AG09319 (cell line): ENCODE measurements around the gene ST7.
"Not testable (repeated sequence)": the region's sequence is repeated elsewhere in the genome, so short reads cannot be mapped to it uniquely, and the experiment has no call there.

ENCODE experiments used
- DNase-seq: peaks from one replicate; pipeline ENCODE4 v3.0.0-alpha.2; 2010; ENCODE audit warnings: low read depth; ENCODE audit errors: extremely low read depth
- TF ChIP-seq, protein P1 (sequence below): IDR thresholded peaks from 2 replicates; pipeline ENCODE4 v1.5.1; 2011; ENCODE audit warnings: low read depth, mild to moderate bottlenecking, inconsistent platforms, low read length, moderate library complexity

The ST7 gene

DNA sequence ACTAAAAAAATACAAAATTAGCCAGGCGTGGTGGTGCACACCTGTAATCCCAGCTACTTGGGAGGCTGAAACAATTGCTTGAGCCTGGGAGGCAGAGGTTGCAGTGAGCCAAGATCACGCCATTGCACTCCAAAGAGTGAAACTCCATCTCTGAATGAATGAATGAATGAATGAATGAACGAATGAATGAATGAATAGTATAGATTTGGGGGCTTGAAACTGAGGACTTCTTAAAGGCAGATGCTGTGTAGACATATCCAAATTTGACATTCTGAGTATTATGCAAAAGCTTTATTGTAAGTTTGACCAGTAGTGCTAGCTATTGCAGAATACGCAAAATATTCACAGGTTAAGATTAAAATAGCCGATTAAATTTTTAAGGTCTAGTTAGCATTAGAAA, 30.8 kb upstream of the ST7 start:
- TF ChIP-seq, protein P1, sequence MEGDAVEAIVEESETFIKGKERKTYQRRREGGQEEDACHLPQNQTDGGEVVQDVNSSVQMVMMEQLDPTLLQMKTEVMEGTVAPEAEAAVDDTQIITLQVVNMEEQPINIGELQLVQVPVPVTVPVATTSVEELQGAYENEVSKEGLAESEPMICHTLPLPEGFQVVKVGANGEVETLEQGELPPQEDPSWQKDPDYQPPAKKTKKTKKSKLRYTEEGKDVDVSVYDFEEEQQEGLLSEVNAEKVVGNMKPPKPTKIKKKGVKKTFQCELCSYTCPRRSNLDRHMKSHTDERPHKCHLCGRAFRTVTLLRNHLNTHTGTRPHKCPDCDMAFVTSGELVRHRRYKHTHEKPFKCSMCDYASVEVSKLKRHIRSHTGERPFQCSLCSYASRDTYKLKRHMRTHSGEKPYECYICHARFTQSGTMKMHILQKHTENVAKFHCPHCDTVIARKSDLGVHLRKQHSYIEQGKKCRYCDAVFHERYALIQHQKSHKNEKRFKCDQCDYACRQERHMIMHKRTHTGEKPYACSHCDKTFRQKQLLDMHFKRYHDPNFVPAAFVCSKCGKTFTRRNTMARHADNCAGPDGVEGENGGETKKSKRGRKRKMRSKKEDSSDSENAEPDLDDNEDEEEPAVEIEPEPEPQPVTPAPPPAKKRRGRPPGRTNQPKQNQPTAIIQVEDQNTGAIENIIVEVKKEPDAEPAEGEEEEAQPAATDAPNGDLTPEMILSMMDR = no peak
- no peak for DNase-seq

DNA sequence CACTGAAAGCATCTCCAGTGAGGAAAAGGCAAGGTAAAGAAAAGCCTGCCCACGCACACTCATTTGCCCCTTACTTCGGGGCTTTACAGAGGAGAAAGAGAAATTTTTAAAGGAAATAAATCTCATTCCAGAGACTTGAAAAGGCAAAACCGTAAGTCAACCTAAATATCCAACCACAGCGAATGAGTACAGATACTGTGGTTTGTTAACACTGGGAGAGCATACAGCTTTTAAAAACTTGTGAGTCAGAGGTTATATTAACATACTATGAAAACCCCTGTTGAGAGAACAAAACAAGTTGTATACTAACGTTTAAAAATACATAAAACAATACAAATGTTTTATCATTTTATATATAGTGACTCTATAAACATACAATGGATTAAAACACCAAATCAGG, 28.6 kb upstream of the ST7 start:
- DNase-seq = no peak

DNA sequence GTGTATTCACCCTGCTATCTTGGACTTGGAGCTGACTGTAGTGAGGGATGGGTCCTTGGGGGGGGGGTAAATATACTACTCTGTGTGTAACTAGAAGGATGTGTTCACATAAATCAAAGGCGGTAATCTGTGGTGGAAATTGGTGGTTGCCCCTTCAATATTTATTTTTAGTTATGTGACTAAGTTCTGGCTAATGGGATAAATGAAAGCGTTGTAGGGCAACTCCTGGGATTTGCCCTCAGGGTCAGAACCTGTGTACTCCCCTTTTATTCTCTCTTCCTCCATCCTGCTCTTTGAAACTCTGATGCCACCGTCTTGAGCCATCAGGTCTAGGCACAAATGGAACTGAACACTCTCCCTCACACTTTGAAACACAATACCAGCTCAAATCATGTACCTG, 24.3 kb upstream of the ST7 start:
- TF ChIP-seq, protein P1 = no peak
- DNase-seq = no peak

More for the DNA sequence above, 28.6 kb upstream of the ST7 start:
- TF ChIP-seq, protein P1 = no peak

DNA sequence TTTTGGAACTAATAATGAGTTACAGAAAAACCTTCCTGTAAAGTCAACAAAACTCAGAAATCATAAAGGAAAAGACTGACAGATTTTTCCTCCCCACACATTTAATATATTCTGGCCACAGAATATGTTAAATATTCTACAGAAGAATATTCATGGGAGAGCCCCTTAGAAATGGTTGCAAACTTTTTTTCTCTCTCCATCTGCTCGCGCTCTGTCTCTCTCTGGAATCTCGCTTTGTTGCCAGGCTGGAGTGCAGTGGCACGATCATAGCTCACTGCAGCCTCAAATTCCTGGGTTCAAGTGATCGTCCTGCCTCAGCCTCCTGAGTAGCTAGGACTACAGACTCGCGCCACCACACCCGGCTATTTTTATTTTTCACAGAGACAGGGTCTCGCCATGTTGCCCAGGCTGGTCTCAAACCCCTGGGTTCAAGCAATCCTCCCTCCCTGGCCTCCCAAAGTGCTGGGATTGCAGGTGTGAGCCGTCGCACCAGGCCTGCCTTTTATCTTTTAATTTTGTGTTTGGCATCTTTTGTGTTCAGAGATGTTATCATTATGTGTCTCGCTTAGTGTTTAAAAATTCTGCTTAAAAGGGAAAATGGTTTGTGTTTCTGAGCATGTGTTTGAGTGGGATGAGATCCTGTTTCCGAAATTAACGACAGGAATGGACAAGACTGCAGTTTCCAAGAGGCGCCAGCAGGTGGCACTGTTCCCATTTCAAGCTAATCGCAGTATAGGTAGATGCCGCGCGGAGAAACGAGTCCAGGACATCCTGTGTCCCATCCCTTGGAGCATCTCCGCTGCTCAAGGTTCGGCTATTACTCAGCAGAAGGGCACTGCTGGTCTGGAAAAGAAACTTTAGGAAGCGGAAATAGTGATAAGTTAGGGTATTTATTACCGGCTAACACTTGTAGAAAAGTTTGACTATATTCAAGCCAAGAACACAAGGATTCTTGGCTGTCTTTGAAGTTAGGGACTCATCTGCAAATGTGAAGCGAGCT, 23.1 kb upstream of the ST7 start:
- DNase-seq = peak; percentile 31
- TF ChIP-seq, protein P1 = peak; percentile 85

DNA sequence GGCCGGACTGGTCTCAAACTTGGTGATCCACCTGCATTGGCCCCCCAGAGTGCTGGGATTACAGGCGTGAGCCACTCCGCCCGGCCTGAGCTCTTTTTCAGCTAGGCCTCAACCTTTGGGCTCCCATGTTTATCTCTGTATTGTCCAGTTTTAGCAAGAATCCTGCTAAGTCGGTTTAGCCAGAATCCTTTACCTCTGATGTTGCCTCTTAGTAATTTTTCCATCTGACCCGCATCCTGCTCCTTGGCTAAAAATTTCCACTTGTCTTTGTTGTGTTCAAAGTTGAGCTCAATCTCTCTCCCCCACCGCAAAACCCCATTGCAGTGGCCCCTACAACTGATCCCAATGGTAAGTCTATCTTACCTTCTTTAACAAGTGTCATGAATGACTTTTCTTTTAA, 20.7 kb upstream of the ST7 start:
- no peak for DNase-seq

DNA sequence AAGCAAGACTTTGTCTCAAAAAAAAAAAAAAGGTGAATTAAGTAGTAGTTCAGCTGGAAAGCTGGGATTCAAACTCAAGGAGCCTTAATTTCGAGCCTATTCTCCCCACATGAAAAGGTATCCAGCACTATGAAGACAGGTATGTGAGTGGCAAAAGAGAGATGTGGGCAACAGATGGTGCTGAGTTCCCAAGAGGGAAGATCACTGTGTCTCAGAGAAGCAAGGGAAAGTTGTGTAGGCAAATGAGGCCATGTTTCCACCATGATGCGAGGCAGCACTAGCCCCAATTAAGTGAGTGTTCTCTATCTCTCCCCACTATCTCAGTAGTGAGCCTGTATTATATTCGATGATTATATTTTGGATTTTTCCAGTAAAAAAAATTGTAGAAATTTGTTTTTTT, 19.8 kb upstream of the ST7 start:
- TF ChIP-seq, protein P1 = no peak
- no peak for DNase-seq

More for the DNA sequence above, 20.7 kb upstream of the ST7 start:
- TF ChIP-seq, protein P1 = no peak

DNA sequence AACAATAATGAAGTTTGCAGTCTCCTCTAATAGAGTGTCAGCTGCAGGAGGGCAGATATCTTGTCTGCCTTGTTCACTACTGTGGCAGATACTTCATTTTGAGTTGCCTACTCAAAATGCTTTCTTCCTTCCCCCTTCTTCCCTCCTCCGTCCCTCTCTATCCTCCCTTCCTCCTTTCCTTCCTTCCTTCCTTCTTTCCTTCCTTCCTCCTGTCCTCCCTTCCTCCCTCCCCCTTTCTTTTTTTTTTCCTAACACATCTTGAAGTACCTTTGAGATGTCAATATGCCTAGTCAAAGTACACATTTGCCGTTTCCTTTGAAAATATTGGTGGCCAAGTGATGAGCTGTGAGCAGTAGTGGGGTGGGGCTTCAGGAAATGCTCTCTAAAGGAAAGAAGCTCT, 18.7 kb upstream of the ST7 start:
- DNase-seq = no peak
- TF ChIP-seq, protein P1 = no peak

DNA sequence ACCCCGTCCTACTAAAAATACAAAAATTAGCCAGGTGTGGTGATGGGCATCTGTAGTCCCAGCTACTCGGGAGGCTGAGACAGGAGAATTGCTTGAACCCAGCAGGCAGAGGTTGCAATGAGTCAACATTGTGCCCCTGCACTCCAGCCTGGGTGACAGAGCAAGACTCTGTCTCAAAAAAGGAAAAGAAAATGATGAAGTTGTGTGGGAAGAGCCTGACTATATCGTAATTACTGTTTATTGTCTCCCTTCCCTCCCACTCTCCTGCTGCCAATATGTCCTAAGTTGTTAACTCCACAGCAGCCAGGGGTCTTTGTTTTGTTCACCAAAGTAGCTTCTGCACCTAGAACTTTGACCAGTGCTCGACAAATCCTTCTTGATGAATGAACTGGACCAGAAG, 16.5 kb upstream of the ST7 start:
- not testable (repeated sequence) for DNase-seq
